ENCODE results near the gene PCDHGA3.
"Not testable (repeated sequence)": the region's sequence is repeated elsewhere in the genome, so short reads cannot be mapped to it uniquely, and the experiment has no call there.

The PCDHGA3 gene

DNA sequence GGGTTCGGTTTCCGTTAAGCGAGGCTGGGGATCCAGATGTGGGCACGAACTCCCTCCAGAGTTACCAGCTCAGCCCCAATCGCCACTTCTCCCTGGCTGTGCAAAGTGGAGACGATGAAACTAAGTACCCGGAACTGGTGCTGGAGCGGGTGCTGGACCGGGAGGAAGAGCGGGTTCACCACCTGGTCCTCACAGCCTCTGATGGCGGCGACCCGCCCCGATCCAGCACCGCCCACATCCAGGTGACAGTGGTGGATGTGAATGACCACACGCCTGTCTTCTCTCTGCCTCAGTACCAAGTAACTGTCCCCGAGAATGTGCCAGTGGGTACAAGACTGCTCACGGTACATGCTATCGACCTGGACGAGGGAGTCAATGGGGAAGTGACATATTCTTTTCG, 39.7 kb downstream of the PCDHGA3 start:
- Histone ChIP-seq H3K4me3 (ENCODE audit: low read depth in 1 of 2, low read length in 2 of 2) (no peak overlapping the region), H4K20me1 (ENCODE audit: insufficient read depth, low read length) (no peaks in the 10 kb centered on the region), H3K4me1 (ENCODE audit: insufficient read depth, low read length) (no peaks in the 10 kb centered on the region), H3K9me3 (ENCODE audit: insufficient read depth, low read length, severe bottlenecking) (no peaks in the 10 kb centered on the region), H3K4me2 (ENCODE audit: insufficient read depth, low read length) (no peak overlapping the region), H3K36me3 (ENCODE audit: insufficient read depth, low read length) (no peaks in the 10 kb centered on the region), H3K27me3 (ENCODE audit: insufficient read depth, low read length, poor library complexity) (no peaks in the 10 kb centered on the region), H3K9ac (ENCODE audit: low read depth, low read length) (no peak overlapping the region), H2AFZ (ENCODE audit: low read depth, low read length) (no peak overlapping the region), H3K79me2 (ENCODE audit: insufficient read depth, low read length) (no peaks in the 10 kb centered on the region), H3K27ac (ENCODE audit: low read length) (no peak overlapping the region)
- TF ChIP-seq EZH2 (IDR thresholded peaks at IDR 0.05; ENCODE audit: borderline replicate concordance, low read depth, low read length, severe bottlenecking) = no peak
- TF ChIP-seq, protein P1, sequence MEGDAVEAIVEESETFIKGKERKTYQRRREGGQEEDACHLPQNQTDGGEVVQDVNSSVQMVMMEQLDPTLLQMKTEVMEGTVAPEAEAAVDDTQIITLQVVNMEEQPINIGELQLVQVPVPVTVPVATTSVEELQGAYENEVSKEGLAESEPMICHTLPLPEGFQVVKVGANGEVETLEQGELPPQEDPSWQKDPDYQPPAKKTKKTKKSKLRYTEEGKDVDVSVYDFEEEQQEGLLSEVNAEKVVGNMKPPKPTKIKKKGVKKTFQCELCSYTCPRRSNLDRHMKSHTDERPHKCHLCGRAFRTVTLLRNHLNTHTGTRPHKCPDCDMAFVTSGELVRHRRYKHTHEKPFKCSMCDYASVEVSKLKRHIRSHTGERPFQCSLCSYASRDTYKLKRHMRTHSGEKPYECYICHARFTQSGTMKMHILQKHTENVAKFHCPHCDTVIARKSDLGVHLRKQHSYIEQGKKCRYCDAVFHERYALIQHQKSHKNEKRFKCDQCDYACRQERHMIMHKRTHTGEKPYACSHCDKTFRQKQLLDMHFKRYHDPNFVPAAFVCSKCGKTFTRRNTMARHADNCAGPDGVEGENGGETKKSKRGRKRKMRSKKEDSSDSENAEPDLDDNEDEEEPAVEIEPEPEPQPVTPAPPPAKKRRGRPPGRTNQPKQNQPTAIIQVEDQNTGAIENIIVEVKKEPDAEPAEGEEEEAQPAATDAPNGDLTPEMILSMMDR (IDR thresholded peaks at IDR 0.05; ENCODE audit: borderline replicate concordance, extremely low read depth, low read length, poor library complexity, severe bottlenecking) = no peak
- ATAC-seq (ENCODE audit: insufficient read depth, low read depth) (no peak), DNase-seq (no peak)

DNA sequence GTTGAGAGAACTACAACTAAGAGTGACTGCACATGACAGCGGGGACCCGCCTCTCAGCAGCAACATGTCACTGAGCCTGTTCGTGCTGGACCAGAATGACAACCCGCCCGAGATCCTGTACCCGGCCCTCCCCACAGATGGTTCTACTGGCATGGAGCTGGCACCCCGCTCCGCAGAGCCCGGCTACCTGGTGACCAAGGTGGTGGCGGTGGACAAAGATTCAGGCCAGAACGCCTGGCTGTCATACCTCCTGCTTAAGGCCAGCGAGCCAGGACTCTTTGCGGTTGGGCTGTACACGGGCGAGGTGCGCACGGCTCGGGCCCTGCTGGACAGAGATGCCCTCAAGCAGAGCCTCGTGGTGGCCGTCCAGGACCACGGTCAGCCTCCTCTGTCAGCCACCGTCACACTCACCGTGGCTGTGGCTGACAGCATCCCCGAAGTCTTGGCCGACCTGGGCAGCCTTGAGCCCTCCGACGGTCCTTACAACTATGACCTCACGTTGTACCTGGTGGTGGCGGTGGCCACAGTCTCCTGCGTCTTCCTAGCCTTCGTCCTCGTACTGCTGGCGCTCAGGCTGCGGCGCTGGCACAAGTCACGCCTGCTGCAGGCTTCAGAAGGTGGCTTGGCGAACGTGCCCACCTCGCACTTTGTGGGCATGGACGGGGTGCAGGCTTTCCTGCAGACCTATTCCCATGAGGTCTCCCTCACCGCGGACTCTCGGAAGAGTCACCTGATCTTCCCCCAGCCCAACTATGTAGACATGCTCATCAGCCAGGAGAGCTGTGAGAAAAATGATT, 41.0 kb downstream of the PCDHGA3 start:
- Histone ChIP-seq H3K36me3 (ENCODE audit: insufficient read depth, low read length) (no peaks in the 10 kb centered on the region), H3K27ac (ENCODE audit: low read length) (no peak overlapping the region), H3K27me3 (ENCODE audit: insufficient read depth, low read length, poor library complexity) (no peaks in the 10 kb centered on the region), H3K79me2 (ENCODE audit: insufficient read depth, low read length) (no peaks in the 10 kb centered on the region), H3K9ac (ENCODE audit: low read depth, low read length) (no peak overlapping the region), H3K4me3 (ENCODE audit: low read depth in 1 of 2, low read length in 2 of 2) (no peak overlapping the region), H3K4me2 (ENCODE audit: insufficient read depth, low read length) (no peak overlapping the region), H4K20me1 (ENCODE audit: insufficient read depth, low read length) (no peaks in the 10 kb centered on the region), H2AFZ (ENCODE audit: low read depth, low read length) (no peak overlapping the region), H3K4me1 (ENCODE audit: insufficient read depth, low read length) (no peaks in the 10 kb centered on the region), H3K9me3 (ENCODE audit: insufficient read depth, low read length, severe bottlenecking) (no peaks in the 10 kb centered on the region)
- no peak for DNase-seq
- TF ChIP-seq EZH2 (IDR thresholded peaks at IDR 0.05; ENCODE audit: borderline replicate concordance, low read depth, low read length, severe bottlenecking) = no peak
- TF ChIP-seq, protein P1 (IDR thresholded peaks at IDR 0.05; ENCODE audit: borderline replicate concordance, extremely low read depth, low read length, poor library complexity, severe bottlenecking) = no peak
- ATAC-seq (ENCODE audit: insufficient read depth, low read depth) = no peak

DNA sequence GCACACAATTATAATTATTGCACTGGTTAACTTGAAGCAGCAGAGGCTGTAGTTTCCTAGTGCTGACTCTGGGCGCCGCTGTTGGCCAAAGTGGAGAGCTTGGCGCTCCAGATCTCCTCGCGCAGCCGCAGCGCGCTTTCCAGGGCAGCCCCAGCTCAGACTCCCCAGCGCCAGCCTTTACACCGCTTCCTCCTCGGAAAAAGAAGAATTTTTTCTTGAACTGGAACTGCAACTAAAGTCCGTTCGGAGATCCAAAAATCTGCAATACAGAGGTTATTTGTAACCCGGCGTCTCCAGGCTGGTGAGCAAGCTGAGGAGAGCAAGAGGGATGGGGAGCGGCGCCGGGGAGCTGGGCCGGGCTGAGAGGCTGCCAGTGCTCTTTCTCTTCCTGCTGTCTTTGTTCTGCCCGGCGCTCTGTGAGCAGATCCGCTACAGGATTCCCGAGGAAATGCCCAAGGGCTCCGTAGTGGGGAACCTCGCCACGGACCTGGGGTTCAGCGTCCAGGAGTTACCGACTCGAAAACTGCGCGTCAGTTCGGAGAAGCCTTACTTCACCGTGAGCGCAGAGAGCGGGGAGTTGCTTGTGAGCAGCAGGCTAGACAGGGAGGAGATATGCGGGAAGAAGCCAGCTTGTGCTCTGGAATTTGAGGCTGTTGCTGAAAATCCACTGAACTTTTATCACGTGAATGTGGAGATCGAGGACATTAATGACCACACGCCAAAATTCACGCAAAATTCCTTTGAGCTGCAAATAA, 44.1 kb downstream of the PCDHGA3 start, which contains the start of gene PCDHGB4:
PCDHGB4 (plus strand) TSS at position 142 of the 755 bp plus-strand sequence; CDS start at position 329, 187 bp downstream.
- not testable (repeated sequence) for H4K20me1 ChIP-seq (ENCODE audit: insufficient read depth, low read length); H3K36me3 ChIP-seq (ENCODE audit: insufficient read depth, low read length); H3K9ac ChIP-seq (ENCODE audit: low read depth, low read length); H3K9me3 ChIP-seq (ENCODE audit: insufficient read depth, low read length, severe bottlenecking); H2AFZ ChIP-seq (ENCODE audit: low read depth, low read length); H3K27ac ChIP-seq (ENCODE audit: low read length); DNase-seq; ATAC-seq (ENCODE audit: insufficient read depth, low read depth); H3K4me3 ChIP-seq (ENCODE audit: low read depth in 1 of 2, low read length in 2 of 2); H3K4me2 ChIP-seq (ENCODE audit: insufficient read depth, low read length); H3K27me3 ChIP-seq (ENCODE audit: insufficient read depth, low read length, poor library complexity); H3K79me2 ChIP-seq (ENCODE audit: insufficient read depth, low read length); H3K4me1 ChIP-seq (ENCODE audit: insufficient read depth, low read length)

DNA sequence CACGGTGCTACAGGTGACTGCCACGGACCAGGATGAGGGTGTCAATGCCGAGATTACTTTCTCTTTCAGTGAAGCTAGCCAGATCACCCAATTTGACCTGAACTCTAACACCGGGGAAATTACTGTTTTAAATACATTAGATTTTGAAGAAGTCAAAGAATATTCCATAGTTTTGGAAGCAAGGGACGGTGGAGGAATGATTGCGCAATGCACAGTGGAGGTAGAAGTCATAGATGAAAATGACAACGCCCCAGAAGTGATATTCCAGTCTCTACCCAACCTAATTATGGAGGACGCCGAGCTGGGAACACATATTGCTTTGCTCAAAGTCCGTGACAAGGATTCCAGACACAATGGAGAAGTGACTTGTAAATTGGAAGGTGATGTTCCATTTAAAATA, 45.0 kb downstream of the PCDHGA3 start:
- Histone ChIP-seq H3K4me2 (ENCODE audit: insufficient read depth, low read length) (no peak overlapping the region), H2AFZ (ENCODE audit: low read depth, low read length) (no peak overlapping the region), H3K9ac (ENCODE audit: low read depth, low read length) (no peak overlapping the region), H4K20me1 (ENCODE audit: insufficient read depth, low read length) (no peaks in the 10 kb centered on the region), H3K4me1 (ENCODE audit: insufficient read depth, low read length) (no peaks in the 10 kb centered on the region), H3K79me2 (ENCODE audit: insufficient read depth, low read length) (no peaks in the 10 kb centered on the region), H3K4me3 (ENCODE audit: low read depth in 1 of 2, low read length in 2 of 2) (no peak overlapping the region), H3K27ac (ENCODE audit: low read length) (no peak overlapping the region), H3K36me3 (ENCODE audit: insufficient read depth, low read length) (no peaks in the 10 kb centered on the region), H3K27me3 (ENCODE audit: insufficient read depth, low read length, poor library complexity) (no peaks in the 10 kb centered on the region), H3K9me3 (ENCODE audit: insufficient read depth, low read length, severe bottlenecking) (no peaks in the 10 kb centered on the region)
- DNase-seq (no peak), ATAC-seq (ENCODE audit: insufficient read depth, low read depth) (no peak)
- TF ChIP-seq, protein P1 (IDR thresholded peaks at IDR 0.05; ENCODE audit: borderline replicate concordance, extremely low read depth, low read length, poor library complexity, severe bottlenecking) = no peak
- no peak for TF ChIP-seq EZH2 (IDR thresholded peaks at IDR 0.05; ENCODE audit: borderline replicate concordance, low read depth, low read length, severe bottlenecking)
